Thymus (tissue), 11 donors: ENCODE measurements around the gene CACNB1. TPM values are rescaled to one million over a fixed set of nuclear protein-coding genes. Genes with fewer than 3 reads are reported as not detected.

ENCODE experiments used
- DNase-seq, 9 donors: peaks; one replicate each; pipeline ENCODE4 v3.0.0-alpha.2; 2013; ENCODE audit warnings: low spot score in 9 of 9, low read depth in 6 of 9, missing footprints in 1 of 9
- H3K27ac ChIP-seq, 2 donors: one replicate each; pipeline ENCODE4 v1.5.1; 2013; ENCODE audit warnings: control low read depth in 1 of 2, low read depth in 1 of 2, low read length in 1 of 2, mild to moderate bottlenecking in 1 of 2, moderate library complexity in 1 of 2
- H3K27me3 ChIP-seq, 2 donors: one replicate each; pipeline ENCODE4 v1.5.1; 2013; ENCODE audit warnings: low read length in 1 of 2; ENCODE audit not compliant: control insufficient read depth in 2 of 2, insufficient read depth in 1 of 2
- H3K36me3 ChIP-seq, 2 donors: one replicate each; pipeline ENCODE4 v1.5.1; 2013; ENCODE audit warnings: low read length in 1 of 2, mild to moderate bottlenecking in 1 of 2, moderate library complexity in 1 of 2; ENCODE audit not compliant: control insufficient read depth in 2 of 2, insufficient read depth in 2 of 2
- H3K4me1 ChIP-seq, 2 donors: one replicate each; pipeline ENCODE4 v1.5.1; 2013; ENCODE audit warnings: low read length in 2 of 2; ENCODE audit not compliant: control insufficient read depth in 2 of 2, insufficient read depth in 2 of 2
- H3K4me3 ChIP-seq, 2 donors: one replicate each; pipeline ENCODE4 v1.5.1; 2013; ENCODE audit warnings: low read length in 2 of 2, control low read depth in 1 of 2, mild to moderate bottlenecking in 1 of 2
- H3K9me3 ChIP-seq, 2 donors: one replicate each; pipeline ENCODE4 v1.5.1; 2013; ENCODE audit warnings: low read length in 1 of 2, mild to moderate bottlenecking in 1 of 2; ENCODE audit not compliant: control insufficient read depth in 2 of 2, insufficient read depth in 1 of 2
- WGBS: extraction: QIAGEN DNeasy Blood & Tissue Kit; methylation state at CpG from one replicate; pipeline ENCODE4 v1.1.7; 2013; 5-methylcytosine and 5-hydroxymethylcytosine counted together
- polyA plus RNA-seq: library from polyadenylated mRNA; stranded (reverse); fragments of 200-250 nt; gene quantifications from one replicate; pipeline ENCODE4 v1.2.3, GENCODE V29; 2013
- total RNA-seq: library from RNA; stranded (reverse); fragments of 120-200 nt; gene quantifications from one replicate; pipeline ENCODE4 v1.2.4, GENCODE V29; 2013
- donor health status: healthy.

The CACNB1 gene
- total and polyA plus RNA-seq, 2 donors, result 2.9 to 11.7 TPM

GRCh38 chr17:39209317-39210092 lies 12.0 kb upstream of the CACNB1 start:
- H3K9me3 ChIP-seq, result peaks cover 0 to 8% of the 10 kb centered on the region in 2 donors
- peaks cover 9 to 10% of the 10 kb centered on the region in 2 donors for H3K36me3 ChIP-seq
- 3% methylated on average over 39 of the region's 39 CpGs for WGBS
- peak overlapping the region; percentile 50 to 58 for H3K27ac ChIP-seq
- peak overlapping the region in 1 of 2 donors; percentile 43 for H3K4me3 ChIP-seq
- peaks cover 28 to 36% of the 10 kb centered on the region in 2 donors for H3K4me1 ChIP-seq
- peaks cover 3 to 51% of the 10 kb centered on the region in 2 donors for H3K27me3 ChIP-seq
- peak in 4 of 9 donors; percentile 55 to 77 (median 66) for DNase-seq

- Histone ChIP-seq H3K27me3 (peaks cover 3 to 45% of the 10 kb centered on the region in 2 donors), H3K4me3 (no peak overlapping the region), H3K9me3 (peaks cover 0 to 8% of the 10 kb centered on the region in 2 donors), H3K36me3 (peaks cover 16% of the 10 kb centered on the region in 2 donors), H3K4me1 (peaks cover 28 to 36% of the 10 kb centered on the region in 2 donors), H3K27ac (peak overlapping the region; percentile 50 to 58)
- DNase-seq, result peak in 5 of 9 donors; percentile 43 to 77 (median 70)
- 45% methylated on average over 8 of the region's 8 CpGs for WGBS
Observed at GRCh38 chr17:39208893-39209292, 11.4 kb upstream of the CACNB1 start.

DNA sequence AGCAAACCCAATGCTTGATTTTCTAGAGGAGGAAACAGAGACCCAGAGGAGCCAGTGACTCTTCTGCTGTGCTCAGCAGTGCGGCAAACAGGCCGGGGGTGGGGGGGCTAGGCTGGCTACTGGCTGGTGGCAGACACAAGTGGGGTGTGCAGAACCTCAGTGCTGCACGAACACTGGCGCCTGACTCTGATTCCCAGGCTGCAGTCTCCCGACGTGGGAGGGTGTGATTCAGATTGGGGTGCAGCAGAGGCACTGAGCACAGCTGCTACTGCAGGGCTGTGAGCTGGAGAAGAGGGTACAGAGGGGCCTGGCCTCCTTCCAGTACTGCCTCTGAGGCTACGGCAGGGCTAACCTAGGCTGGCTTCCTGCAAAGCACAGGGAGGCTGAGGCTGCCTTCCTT lies 10.7 kb upstream of the CACNB1 start:
- Histone ChIP-seq H3K27me3 (peaks cover 3 to 40% of the 10 kb centered on the region in 2 donors), H3K4me1 (peaks cover 28 to 36% of the 10 kb centered on the region in 2 donors), H3K9me3 (peaks cover 0 to 8% of the 10 kb centered on the region in 2 donors), H3K27ac (peak overlapping the region; percentile 38 to 51), H3K4me3 (no peak overlapping the region), H3K36me3 (peaks cover 23 to 24% of the 10 kb centered on the region in 2 donors)
- WGBS, result 61% methylated on average over 7 of the region's 7 CpGs
- peak in 1 of 9 donors; percentile 44 for DNase-seq

DNA sequence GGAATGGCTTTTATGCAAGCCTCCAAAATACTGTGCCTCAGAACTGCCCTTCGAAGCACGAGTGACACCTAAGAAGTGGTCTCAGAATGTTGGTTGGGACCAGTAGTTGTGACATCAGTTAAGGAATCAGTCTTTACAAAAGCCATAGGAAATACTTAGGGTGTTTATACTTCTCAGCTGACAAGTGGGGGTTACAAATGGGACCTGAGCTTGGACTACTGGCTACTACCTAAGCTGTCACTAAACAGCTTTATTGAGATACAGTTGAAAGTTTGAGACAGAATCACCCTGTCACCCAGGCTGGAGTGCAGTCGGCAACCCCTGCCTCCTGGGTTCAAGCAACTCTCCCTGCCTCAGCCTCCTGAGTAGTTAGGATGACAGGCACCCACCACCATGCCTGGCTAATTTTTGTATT lies 7.7 kb upstream of the CACNB1 start:
- peaks cover 33 to 51% of the 10 kb centered on the region in 2 donors for H3K4me1 ChIP-seq
- H3K27me3 ChIP-seq, result peaks cover 0 to 12% of the 10 kb centered on the region in 2 donors
- no peak for DNase-seq
- WGBS, result 96% methylated on average over 3 of the region's 3 CpGs
- no peak overlapping the region for H3K27ac ChIP-seq
- H3K36me3 ChIP-seq, result peaks cover 39 to 47% of the 10 kb centered on the region in 2 donors
- H3K9me3 ChIP-seq, result peaks cover 0 to 8% of the 10 kb centered on the region in 2 donors
- H3K4me3 ChIP-seq, result no peak overlapping the region

- H3K4me1 ChIP-seq, result peaks cover 25 to 47% of the 10 kb centered on the region in 2 donors
- no peak for DNase-seq
- no peak overlapping the region for H3K27ac ChIP-seq
- peaks cover 0 to 4% of the 10 kb centered on the region in 2 donors for H3K27me3 ChIP-seq
- WGBS, result 95% methylated on average over 8 of the region's 8 CpGs
- H3K4me3 ChIP-seq, result no peak overlapping the region
- H3K36me3 ChIP-seq, result peaks cover 39 to 47% of the 10 kb centered on the region in 2 donors
- peaks cover 0 to 8% of the 10 kb centered on the region in 2 donors for H3K9me3 ChIP-seq
Observed at GRCh38 chr17:39204245-39204644, 6.8 kb upstream of the CACNB1 start.

DNA sequence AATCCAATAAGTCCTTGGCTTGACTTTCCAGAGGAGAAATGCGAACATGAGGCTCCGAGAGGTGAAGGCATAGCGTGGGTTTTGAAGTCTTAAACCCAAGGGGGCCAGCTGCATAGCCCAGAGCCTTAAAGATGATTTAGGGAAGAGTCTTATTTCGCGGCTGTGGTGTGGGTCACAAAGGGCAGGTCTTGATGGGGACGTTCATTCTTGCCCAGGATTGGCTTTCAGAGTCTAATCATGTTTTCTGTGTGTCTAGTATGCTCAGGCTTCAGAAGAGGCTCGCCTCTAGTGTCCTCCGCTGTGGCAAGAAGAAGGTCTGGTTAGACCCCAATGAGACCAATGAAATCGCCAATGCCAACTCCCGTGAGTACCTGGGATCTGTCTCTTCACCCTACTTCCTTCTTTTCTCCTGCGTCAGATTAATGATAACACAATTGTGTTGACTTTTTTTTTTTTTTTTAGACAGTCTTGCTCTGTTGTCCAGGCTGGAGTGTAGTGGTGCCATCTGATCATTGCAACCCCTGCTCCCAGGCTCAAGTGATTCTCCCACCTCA lies 3.6 kb upstream of the CACNB1 start:
- Histone ChIP-seq H3K4me1 (peaks cover 24 to 48% of the 10 kb centered on the region in 2 donors), H3K27ac (peak overlapping the region; percentile 31 to 96), H3K27me3 (no peaks in the 10 kb centered on the region), H3K4me3 (peak overlapping the region; percentile 92 to 98), H3K36me3 (peaks cover 39 to 47% of the 10 kb centered on the region in 2 donors), H3K9me3 (no peaks in the 10 kb centered on the region)
- WGBS, result 48% methylated on average over 11 of the region's 11 CpGs
- no peak for DNase-seq

GRCh38 chr17:39200070-39200879 lies 2.8 kb upstream of the CACNB1 start, which contains the start of gene RPL19:
TSS of gene RPL19 (plus strand) at chr17:39200283. CDS start at chr17:39200345, 62 bp downstream.
- H3K9me3 ChIP-seq, result no peaks in the 10 kb centered on the region
- DNase-seq, result peak in 7 of 9 donors; percentile 79 to 96 (median 91)
- H3K4me3 ChIP-seq, result peak within 1 kb of the TSS; percentile 92 to 98
- H3K4me1 ChIP-seq, result peaks cover 29 to 55% of the 10 kb centered on the region in 2 donors
- peaks cover 38 to 44% of the 10 kb centered on the region in 2 donors for H3K36me3 ChIP-seq
- H3K27me3 ChIP-seq, result no peaks in the 10 kb centered on the region
- peak within 1 kb of the TSS; percentile 96 to 98 for H3K27ac ChIP-seq
- under 1% methylated on average over 52 of the region's 52 CpGs for WGBS

GRCh38 chr17:39199820-39200069 lies 2.3 kb upstream of the CACNB1 start:
- peaks cover 31 to 61% of the 10 kb centered on the region in 2 donors for H3K4me1 ChIP-seq

More at GRCh38 chr17:39199820-39200069, 2.3 kb upstream of the CACNB1 start:
- DNase-seq, result peak in 2 of 9 donors; percentile 87 to 88
- Histone ChIP-seq H3K4me3 (peak overlapping the region; percentile 92 to 98), H3K27me3 (no peaks in the 10 kb centered on the region), H3K9me3 (no peaks in the 10 kb centered on the region), H3K36me3 (peaks cover 33 to 39% of the 10 kb centered on the region in 2 donors), H3K27ac (peak overlapping the region; percentile 96 to 98)
- WGBS, result under 1% methylated on average over 10 of the region's 10 CpGs
